GM21447 (cell line): ENCODE data around the gene HSP90AB1.

ENCODE experiments used
- ATAC-seq: cut with Tn5 transposase; IDR thresholded peaks from one replicate; pipeline ENCODE4 v1.9.1; 2021; ENCODE audit not compliant: unreplicated experiment

The HSP90AB1 gene

DNA sequence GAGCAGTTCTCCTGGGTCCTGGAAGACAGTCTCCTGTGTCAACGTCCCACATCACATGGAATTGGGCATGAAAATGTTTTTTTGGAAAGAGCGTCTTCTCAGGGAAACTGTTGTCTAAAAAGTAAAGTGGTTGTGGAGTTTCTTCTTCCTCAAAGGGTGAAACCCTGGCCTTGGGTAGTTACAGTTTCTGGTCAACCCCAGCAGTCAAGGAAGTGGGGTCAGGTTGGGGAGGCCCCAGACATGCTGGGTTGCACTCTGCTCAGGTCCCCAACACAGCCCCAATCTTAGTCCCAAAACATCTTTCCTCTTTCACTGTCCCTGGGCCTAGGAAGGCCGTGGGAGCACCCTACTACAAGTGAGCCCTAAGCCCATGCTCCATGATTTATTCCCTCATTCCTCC is 19.4 kb downstream of the HSP90AB1 start:
- peak; percentile 35 for ATAC-seq

DNA sequence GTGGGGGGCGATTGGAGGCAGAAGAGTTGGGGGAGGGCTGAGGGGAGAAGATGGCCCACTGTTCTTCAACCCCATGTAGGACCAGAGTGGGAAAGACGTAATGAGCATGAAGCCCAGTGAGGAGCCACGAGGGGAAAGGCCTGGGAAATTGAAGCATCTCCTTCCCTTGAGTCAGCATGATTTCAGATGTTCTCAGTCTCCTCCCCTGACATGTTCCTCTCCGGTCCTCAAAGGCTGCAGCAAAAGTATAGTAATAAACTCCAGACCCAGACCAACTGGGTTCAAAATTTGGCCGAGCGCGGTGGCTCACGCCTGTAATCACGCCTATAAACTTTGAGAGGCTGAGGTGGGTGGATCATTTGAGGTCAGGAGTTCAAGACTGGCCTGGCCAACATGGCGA is 20.4 kb downstream of the HSP90AB1 start:
- ATAC-seq: no peak

DNA sequence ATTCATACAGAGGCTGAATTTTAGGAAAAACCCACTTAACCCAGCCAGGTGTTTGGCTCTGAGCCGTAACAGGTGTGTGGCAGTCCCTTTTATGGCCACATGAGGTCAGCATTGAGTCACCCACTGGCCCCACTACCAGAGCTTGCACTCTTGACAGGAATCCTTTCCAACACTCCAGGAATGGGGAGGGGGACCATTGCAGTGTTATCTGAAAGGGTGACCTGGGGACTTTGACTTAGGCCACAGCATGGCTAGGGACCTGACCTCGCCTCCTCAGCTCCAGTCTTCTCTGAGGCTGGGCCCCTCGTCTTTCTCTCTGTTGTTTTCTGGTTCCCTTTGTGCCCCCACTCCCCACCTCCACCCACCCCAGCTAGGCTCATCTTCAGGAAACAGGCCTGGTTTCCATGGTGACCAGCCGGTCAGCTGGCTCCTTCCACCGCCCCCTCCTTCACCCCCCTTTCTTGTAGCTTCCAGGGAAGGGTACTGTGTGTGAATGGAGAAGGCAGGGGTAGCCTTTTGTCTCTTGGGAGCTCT is 21.3 kb downstream of the HSP90AB1 start:
- ATAC-seq: no peak

DNA sequence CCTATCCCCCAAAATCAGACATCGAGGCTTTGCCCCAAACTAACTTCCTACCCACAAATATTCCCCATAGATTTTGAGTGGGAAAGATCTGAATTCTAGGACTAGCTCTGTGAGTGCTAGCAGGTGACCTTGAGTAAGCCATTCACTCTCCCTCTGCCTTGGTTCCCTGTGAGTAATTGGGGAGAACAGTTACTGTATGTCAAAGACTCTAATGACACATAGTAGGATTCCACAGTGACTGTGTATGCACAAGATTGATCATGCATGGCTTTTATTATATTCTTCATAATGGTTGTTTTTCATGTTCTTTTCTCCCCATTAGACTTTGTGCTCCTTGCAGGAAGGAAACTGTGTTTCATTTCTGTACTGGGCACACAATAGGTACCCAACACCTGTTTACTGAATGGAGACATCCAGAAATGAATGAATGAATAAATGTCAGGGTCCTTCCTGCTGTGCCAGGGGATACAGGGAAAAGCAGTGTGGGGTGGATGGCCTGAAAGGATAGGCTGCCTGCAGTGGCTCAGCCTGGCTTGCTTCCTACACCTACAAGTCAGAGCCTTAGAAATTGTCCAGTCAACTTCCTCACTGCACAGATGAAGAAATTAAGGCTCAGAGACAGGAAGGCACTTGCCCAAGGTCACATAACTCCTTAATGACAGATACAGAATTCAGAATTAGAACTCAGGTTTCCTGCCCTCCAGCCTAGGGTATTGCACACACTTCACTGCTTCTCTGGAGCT is 22.4 kb downstream of the HSP90AB1 start:
- ATAC-seq: no peak

DNA sequence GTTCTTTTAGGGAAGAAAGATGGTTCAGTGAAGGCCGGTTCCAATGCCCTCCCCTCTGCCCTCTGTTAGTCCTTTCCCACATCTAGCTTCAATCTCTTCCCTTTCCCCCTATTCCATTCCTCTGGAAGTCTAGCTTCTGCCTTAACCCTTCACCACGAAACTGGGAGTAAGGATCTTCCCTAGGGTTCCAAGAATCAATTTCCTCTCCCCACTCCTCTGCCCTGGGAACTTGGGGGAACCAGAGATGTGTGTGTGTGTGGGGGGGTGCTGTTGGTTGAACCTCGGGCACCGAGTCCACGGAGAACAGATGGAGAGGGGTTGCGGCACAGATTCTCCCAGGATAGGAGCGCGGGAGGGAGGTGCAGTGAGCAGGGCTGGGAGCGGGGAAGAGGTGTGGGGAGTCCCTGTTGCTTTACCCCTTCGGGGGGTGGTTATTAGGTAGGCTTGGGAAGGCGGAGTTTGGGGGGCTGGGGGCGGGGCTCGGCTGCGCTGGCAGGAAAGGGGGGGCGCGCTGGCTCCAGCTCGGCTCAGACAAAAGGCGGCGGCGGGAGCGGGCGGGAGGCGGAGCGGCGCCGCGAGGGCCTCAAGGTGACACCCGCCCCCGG is 23.1 kb downstream of the HSP90AB1 start, which contains the start of gene TMEM151B:
TSS of gene TMEM151B (plus strand) at position 530 of the 605 bp plus-strand sequence. CDS start 293 bp downstream, outside the sequence.
- no peak for ATAC-seq

DNA sequence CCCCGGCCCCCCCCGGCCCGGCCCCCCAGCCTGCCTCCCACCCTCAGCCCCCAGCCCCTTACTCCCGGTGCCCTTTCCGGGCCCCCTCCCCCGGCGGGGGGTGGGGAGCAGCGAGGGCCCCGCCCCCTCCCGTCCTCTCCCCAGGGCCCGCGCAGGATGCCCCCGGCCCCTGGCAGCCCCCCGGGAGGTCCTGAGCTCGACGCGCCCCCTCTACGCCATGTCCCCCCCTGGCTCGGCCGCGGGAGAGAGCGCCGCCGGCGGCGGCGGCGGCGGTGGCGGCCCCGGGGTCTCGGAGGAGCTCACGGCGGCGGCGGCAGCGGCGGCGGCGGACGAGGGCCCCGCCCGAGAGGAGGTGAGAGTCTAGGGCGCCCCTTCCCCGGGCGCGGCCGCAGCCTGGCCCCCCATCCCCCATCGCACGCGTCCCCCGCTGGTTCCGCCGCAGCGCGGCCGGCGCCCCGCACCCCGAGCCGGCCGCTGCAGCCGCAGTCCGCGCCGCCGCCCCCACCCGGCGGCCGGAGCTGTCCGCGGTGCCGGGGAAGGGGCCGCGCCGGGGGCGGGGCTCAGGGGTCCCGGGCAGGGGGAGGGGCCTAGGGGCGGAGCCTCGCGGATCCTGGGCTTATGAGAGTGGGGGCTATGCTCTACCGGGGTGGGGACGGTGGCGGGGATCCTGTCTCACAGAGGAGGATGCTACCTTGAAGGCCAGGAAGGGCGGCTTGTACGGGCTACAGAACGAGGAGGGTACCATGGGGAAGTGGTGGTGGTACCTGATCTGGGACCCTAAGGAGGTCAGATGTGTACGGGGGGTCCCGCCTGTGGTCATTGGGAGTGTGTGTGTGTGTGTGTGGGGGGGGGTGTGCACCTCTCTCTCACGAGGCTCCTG is 23.9 kb downstream of the HSP90AB1 start:
- no peak for ATAC-seq

DNA sequence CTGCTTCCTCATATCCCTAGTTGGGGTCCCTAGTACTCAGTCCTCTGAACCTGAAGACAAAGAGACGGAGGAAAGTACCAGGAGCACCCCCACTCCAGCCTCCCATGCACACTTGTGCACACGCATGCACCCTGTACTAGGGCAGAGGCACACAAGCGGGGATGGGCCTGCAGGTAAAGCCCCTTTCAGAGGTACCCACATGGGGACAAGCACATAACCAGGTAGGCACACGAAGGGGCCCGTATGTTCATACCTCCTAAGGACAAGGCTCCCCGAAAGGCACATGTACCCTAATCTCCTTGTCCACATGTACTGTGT is 24.5 kb downstream of the HSP90AB1 start:
- ATAC-seq: no peak

DNA sequence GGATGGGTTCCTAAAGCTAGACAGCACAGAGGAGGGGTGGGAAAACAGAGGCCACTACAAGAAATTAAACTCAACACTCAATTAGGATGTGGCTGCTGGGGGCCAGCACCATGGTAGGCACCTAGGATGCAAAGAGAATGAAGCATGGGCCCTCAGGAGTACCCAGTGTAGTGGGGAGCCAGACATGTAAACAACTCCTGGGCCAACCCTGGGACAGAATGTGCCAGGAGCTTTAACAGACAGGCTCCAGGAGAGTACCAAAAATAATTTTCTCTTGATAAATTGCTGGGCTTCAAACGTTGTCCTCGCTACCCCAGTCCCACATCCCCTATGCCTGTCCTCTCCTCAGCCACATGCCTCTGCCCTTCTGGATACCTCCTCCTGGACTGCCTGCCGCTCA is 25.0 kb downstream of the HSP90AB1 start:
- no peak for ATAC-seq

DNA sequence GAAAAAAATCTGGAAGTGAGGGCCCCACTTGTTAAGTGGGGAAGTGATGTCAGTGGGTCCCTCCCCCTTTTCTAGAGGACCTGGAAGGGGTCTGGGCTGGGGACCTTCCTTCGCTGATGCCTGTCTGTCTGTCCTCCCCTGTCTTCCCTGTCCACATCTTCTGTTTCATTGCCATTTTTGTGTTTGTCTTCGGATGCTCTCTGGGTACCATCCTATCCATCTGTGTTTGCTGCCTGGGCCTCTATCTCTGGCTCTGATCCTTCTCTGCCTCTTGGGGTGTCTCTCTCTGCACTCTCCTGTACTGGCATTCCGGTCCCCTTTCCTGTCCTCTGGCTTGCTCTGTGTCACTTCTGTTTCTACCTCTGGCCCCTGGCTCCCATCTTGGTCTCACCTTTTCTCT is 25.6 kb downstream of the HSP90AB1 start:
- ATAC-seq: no peak

DNA sequence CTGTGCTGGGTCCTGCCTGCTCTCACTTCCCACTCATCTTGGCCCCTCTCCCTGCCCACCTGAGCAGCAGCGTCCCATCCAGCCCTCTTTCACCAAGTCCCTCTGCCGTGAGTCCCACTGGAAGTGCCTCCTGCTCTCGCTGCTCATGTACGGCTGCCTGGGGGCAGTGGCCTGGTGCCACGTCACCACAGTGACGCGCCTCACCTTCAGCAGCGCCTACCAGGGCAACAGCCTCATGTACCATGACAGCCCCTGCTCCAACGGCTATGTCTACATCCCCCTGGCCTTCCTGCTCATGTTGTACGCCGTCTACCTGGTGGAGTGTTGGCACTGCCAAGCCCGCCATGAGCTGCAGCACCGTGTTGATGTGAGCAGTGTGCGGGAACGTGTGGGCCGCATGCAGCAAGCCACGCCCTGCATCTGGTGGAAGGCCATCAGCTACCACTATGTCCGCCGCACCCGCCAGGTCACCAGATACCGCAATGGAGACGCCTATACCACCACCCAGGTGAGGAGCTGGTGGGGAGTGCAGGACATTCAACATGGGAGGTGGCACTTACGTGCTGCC is 26.2 kb downstream of the HSP90AB1 start:
- ATAC-seq: no peak

DNA sequence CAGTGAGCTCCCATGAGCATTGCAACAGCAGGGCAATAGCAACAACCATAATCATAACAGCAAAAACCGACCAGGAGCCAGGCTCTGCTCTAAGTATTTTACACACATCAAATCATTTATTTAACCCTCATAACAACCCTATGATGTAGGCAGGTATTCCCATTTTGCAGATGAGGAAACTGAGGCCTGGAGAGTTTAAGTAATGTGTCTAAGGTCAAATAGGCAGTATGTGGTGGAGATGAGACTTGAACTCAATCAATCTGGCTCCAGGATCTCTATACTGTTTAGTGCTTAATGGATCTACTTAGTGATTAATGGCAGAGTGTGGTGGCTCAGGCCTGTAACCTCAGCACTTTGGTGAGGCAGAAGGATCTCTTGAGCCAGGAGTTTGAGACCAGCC is 26.7 kb downstream of the HSP90AB1 start:
- ATAC-seq: no peak

DNA sequence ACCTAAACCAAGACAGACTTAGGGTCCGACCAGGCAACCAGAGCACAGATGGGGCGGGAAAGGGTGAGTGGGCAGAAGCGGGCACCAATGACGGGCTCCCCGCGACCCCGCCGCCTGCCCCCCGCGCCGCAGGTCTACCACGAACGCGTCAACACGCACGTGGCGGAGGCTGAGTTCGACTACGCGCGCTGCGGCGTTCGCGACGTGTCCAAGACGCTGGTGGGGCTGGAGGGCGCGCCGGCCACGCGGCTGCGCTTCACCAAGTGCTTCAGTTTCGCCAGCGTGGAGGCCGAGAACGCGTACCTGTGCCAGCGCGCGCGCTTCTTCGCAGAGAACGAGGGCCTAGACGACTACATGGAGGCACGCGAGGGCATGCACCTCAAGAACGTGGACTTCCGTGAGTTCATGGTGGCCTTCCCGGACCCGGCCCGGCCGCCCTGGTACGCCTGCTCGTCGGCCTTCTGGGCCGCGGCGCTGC is 28.4 kb downstream of the HSP90AB1 start:
- no peak for ATAC-seq

DNA sequence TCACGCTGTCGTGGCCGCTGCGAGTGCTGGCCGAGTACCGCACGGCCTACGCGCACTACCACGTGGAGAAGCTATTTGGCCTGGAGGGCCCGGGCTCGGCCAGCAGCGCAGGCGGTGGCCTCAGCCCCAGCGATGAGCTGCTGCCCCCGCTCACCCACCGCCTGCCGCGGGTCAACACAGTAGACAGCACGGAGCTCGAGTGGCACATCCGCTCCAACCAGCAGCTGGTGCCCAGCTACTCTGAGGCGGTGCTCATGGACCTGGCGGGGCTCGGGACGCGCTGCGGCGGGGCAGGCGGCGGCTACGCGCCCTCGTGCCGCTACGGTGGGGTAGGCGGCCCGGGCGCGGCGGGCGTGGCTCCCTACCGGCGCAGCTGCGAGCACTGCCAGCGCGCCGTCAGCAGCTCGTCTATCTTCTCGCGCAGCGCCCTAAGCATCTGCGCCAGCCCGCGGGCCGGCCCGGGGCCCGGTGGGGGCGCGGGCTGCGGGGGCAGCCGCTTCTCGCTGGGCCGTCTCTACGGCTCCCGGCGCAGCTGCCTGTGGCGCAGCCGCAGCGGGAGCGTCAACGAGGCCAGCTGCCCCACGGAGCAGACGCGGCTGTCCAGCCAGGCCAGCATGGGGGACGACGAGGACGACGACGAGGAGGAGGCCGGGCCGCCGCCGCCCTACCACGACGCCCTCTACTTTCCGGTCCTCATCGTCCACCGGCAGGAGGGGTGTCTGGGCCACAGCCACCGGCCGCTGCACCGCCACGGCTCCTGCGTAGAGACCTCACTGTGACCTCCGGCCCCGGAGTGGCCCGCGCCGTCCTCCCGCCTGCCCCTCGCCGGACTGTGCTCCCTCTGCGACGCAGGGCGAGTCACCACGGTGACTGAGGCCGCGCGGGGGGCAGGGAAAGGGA is 29.1 kb downstream of the HSP90AB1 start:
- no peak for ATAC-seq

DNA sequence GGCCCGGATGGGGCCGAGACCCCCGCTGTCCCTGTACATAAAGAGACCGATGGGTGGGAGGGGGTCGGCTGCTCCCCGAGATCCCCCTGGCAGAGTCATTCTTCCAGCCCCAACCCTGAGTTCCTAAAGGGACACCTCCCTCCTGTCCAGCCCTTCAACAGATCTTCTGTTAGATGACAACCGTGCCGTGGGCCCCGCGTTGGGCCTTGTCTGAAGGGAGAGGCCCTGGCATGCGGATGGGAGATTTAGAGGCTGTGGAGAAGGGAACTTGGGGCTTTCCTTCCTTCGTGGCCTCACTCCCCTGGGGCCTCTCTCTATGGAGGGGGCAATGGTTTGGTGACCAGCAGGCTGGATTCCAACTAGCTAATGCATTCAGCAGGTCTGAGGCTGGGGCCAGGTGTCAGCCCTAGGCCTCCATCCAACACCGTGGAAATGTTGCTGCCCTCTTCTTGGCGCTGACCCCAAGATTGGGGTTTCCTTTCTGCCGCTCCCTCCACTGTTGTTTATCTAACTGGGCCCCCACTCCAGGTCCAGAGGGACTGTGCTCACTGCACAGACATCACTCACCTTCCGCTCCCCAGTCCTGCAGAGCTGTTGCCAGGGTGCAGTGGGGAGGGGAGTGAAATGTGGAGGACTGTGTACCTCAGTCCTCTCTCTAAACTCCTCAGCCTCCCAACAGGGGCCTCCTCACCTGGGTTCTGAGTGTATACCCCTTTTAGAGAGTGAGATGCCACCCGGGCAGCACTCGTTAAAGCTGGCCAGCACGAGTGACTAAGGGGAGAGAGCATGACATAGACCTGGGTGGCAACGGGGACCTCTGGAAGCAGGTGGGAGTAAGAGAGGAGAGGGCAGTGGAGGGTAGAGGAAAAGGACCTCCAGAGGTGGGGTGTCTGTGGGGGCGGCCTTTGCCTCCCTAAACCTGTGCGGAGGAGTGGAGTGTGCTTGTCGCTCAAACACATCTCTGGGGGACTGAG is 30.1 kb downstream of the HSP90AB1 start:
- no peak for ATAC-seq

DNA sequence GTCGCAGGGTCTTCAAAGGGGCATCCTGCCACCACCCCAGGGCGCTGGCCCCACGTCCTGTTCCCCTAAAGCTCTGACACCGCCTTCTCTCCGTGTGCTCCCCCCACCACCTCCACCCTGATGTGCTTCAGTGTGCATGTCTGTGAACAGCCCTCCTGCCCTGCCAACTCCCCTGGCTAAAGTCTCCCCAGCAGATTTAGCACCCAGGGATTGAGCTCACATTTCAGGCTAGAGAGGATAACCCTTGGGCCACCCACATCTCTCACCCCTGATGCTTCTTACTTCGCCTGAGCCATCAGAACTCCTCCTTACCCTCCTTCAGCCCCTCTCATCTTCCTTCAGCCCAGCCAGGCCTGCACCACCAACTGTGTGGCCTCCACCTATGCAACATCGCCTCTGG is 30.9 kb downstream of the HSP90AB1 start:
- no peak for ATAC-seq

DNA sequence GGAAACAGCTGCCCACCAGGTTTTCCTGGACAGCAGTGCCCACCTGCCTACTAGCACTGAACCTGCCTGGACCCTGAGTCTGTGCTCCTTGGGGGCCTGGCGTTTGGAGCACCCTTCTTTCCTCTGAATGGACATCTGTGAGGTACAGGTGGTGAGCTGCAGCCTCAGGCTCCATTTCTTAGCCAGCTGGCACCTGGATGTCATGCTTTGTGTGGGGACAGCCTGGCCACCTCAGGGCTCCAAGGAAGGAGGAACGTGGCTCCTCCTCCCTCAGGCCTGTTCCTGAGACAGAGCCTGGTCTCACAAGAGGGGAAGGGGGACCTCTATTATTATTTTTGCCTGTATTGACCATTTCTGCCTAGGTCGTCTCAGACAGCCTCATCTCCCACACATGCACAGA is 31.4 kb downstream of the HSP90AB1 start:
- ATAC-seq: no peak

DNA sequence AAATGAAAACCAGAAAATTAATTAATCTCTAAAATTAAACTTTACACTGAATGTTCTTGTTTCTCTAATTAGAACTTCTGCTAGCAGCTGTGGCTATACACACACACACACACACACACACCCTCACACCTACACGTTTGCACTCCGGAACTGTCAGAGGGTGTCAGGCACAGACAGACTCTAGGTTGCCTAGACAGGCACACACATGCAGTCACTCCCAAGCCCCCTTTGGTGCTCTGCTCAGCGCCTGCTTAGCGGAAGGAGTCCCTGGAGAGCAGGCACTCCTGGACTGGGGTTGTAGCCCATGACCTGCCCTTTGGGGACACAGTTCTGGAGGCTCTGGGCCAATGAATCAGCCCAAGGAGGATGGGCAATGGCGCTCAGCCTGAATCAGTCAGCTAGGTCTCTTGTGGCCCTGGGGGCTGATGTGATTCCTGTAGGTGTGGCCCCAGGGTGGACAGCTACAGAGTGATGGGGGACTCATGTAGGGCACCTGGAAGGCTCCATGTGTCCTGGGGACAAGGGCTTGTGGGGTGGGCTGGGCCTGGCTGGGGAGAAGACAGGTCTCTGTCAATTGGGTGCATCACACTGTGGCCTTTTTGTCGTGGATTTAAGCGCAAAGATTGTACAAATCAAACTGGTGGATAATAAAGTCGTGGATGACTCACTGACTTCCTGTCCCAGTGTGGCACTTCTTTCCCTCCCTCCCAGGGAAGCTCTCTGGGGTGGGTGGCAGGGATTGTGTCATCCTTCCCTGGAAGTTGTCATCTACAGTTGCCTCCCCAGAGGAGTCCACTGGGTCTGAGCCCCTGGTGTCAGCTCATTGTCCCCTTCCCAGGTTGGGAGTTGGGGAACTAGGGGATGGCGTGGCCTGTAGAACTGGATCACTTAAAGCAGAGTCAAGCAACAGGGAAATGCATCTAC is 32.1 kb downstream of the HSP90AB1 start:
- no peak for ATAC-seq

DNA sequence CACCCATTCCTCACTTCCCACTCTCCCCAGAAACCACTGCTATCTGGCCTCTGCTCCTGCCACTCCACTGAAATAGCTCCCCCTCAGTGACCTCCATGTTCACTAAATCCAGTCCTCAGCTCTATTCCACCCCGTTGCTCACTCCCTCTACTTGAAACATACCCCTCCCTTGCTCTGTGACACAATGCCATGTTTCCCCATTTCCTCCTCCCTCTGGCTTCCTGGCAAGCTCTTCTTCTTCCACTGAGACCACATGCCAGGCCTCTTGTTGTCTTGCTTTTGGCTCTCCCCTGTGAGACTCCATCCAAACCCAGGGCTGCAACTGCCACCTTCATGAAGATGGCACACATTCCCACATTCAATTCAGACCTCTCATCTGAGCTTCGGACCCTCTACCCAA is 37.2 kb downstream of the HSP90AB1 start:
- ATAC-seq: no peak
